ENCODE measurements around the gene PDE8A. TPM values are rescaled to one million over a fixed set of nuclear protein-coding genes. Genes with fewer than 3 reads are reported as not detected.

PDE8A gene
- total RNA-seq, 2 experiments from 2014 or later = 28.3 to 32.3 TPM

DNA sequence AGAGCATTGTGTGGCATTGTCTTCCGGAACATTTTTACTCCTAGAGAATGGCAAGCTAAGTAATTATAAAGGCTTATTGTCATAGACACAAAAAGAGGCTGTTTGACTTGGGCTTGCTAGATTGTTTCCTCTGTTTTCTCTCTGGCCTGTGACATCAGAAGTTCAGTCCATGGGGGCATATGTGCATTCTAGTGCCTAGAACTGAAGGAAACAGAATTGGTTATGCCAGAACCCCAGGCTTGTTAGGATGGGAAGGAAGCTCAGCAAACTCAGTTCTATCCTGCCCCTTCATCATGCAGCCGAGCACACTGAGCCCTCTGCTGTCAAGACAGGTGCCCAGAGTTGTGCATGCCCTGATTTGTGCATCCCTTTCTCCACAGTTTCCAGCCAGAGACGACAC lies 131.3 kb downstream of the PDE8A start:
- H3K4me3 ChIP-seq (ENCODE audit: low read depth, low read length, poor library complexity, severe bottlenecking) = no peak overlapping the region
- H3K36me3 ChIP-seq (ENCODE audit: insufficient read depth, low read length) = no peaks in the 10 kb centered on the region
- intact Hi-C loops (cut with micrococcal nuclease; ENCODE audit: unreplicated experiment) = no loop called here
- ChIA-PET CTCF (ENCODE audit: unreplicated experiment) (no interaction called here), POLR2A (interaction anchor here (0.6 kb wide), 1 partner anchor 257 kb away, joined by 6 read pairs; no protein-coding TSS in a partner anchor)
- no peaks in the 10 kb centered on the region for H3K9me3 ChIP-seq (ENCODE audit: low read length)
- H3K4me1 ChIP-seq (ENCODE audit: insufficient read depth, low read length, poor library complexity, severe bottlenecking) = no peaks in the 10 kb centered on the region
- no peaks in the 10 kb centered on the region for H3K79me2 ChIP-seq (ENCODE audit: insufficient read depth, low read depth, low read length)
- H4K20me1 ChIP-seq (ENCODE audit: insufficient read depth, low read length) = no peaks in the 10 kb centered on the region
- H3K4me2 ChIP-seq (ENCODE audit: low read length) = no peak overlapping the region
- TF ChIP-seq EZH2phosphoT487 (IDR thresholded peaks at IDR 0.05; ENCODE audit: borderline replicate concordance, low read depth, low read length) = no peak
- TF ChIP-seq, protein P1, sequence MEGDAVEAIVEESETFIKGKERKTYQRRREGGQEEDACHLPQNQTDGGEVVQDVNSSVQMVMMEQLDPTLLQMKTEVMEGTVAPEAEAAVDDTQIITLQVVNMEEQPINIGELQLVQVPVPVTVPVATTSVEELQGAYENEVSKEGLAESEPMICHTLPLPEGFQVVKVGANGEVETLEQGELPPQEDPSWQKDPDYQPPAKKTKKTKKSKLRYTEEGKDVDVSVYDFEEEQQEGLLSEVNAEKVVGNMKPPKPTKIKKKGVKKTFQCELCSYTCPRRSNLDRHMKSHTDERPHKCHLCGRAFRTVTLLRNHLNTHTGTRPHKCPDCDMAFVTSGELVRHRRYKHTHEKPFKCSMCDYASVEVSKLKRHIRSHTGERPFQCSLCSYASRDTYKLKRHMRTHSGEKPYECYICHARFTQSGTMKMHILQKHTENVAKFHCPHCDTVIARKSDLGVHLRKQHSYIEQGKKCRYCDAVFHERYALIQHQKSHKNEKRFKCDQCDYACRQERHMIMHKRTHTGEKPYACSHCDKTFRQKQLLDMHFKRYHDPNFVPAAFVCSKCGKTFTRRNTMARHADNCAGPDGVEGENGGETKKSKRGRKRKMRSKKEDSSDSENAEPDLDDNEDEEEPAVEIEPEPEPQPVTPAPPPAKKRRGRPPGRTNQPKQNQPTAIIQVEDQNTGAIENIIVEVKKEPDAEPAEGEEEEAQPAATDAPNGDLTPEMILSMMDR (conservative IDR thresholded peaks at IDR 0.05; ENCODE audit: low read length) = no peak
- H3K9me2 ChIP-seq (ENCODE audit: insufficient read depth, low read length) = no peaks in the 10 kb centered on the region
- no peak overlapping the region for H2AFZ ChIP-seq (ENCODE audit: low read length)
- DNase-seq (ENCODE audit: low spot score) = no peak
- BruUV-seq (replicated peaks) = no TSS peak
- H3K27ac ChIP-seq (ENCODE audit: low read depth, low read length, poor library complexity, severe bottlenecking) = no peak overlapping the region

DNA sequence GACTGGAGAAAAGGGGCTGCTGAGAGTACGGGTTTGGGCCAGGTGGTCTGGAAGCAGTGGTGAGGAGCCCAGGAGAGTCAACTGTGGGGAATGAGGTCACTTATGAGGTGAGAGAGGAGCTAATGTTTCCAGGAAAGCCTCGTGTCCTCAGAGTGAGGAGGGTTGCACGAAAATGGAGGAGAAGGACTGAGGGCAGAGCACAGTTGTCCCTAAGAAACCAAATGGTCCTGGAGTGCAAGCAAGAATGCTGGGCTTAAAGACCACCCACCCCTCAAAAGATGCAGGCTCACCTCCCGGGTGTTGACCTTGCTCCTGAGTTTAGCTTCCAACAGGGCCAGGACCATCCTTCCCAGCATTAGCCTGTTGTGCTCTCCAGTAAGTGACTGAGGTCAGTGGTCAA lies 133.2 kb downstream of the PDE8A start:
- no peak for DNase-seq (ENCODE audit: low spot score)
- Histone ChIP-seq H3K27ac (ENCODE audit: low read depth, low read length, poor library complexity, severe bottlenecking) (no peak overlapping the region), H3K4me1 (ENCODE audit: insufficient read depth, low read length, poor library complexity, severe bottlenecking) (no peaks in the 10 kb centered on the region), H3K9me2 (ENCODE audit: insufficient read depth, low read length) (no peaks in the 10 kb centered on the region), H3K4me3 (ENCODE audit: low read depth, low read length, poor library complexity, severe bottlenecking) (no peak overlapping the region), H3K9me3 (ENCODE audit: low read length) (no peaks in the 10 kb centered on the region), H3K79me2 (ENCODE audit: insufficient read depth, low read depth, low read length) (no peaks in the 10 kb centered on the region), H4K20me1 (ENCODE audit: insufficient read depth, low read length) (no peaks in the 10 kb centered on the region), H2AFZ (ENCODE audit: low read length) (no peak overlapping the region), H3K4me2 (ENCODE audit: low read length) (no peak overlapping the region), H3K36me3 (ENCODE audit: insufficient read depth, low read length) (no peaks in the 10 kb centered on the region)
- no TSS peak for BruUV-seq (replicated peaks)
- ChIA-PET POLR2A (no interaction called here), CTCF (ENCODE audit: unreplicated experiment) (no interaction called here)
- intact Hi-C loops (cut with micrococcal nuclease; ENCODE audit: unreplicated experiment) = no loop called here
- TF ChIP-seq EZH2phosphoT487 (IDR thresholded peaks at IDR 0.05; ENCODE audit: borderline replicate concordance, low read depth, low read length) = no peak
- TF ChIP-seq, protein P1 (conservative IDR thresholded peaks at IDR 0.05; ENCODE audit: low read length) = no peak

DNA sequence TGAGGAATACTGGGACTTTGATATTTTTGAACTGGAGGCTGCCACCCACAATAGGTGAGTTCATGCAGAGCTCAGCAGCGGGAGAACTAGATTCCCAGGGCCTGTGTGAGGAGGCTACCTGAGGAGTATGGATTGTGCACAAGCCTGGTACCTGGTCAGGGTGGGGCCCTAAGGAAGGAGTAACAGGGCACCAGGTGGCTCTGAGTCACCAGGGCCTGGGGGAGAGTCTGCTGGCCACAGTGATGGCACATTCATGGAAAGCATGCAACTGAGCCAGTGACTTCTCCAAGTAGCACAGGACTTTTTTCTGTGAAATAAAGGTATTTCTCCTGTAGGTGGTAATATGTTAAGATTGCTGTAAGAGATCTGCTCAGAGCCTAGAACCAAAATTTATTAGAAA lies 134.4 kb downstream of the PDE8A start:
- no peak overlapping the region for H2AFZ ChIP-seq (ENCODE audit: low read length)
- no peaks in the 10 kb centered on the region for H3K9me2 ChIP-seq (ENCODE audit: insufficient read depth, low read length)
- H3K79me2 ChIP-seq (ENCODE audit: insufficient read depth, low read depth, low read length) = no peaks in the 10 kb centered on the region
- no peak overlapping the region for H3K4me2 ChIP-seq (ENCODE audit: low read length)
- no peaks in the 10 kb centered on the region for H3K4me1 ChIP-seq (ENCODE audit: insufficient read depth, low read length, poor library complexity, severe bottlenecking)
- no peaks in the 10 kb centered on the region for H4K20me1 ChIP-seq (ENCODE audit: insufficient read depth, low read length)
- no peaks in the 10 kb centered on the region for H3K9me3 ChIP-seq (ENCODE audit: low read length)
- intact Hi-C loops (cut with micrococcal nuclease; ENCODE audit: unreplicated experiment) = no loop called here
- no peak overlapping the region for H3K4me3 ChIP-seq (ENCODE audit: low read depth, low read length, poor library complexity, severe bottlenecking)
- H3K36me3 ChIP-seq (ENCODE audit: insufficient read depth, low read length) = no peaks in the 10 kb centered on the region
- ChIA-PET CTCF (ENCODE audit: unreplicated experiment) (no interaction called here), POLR2A (interaction anchor here (0.6 kb wide), 1 partner anchor 1121 kb away, joined by 5 read pairs; no protein-coding TSS in a partner anchor)
- TF ChIP-seq, protein P1 (conservative IDR thresholded peaks at IDR 0.05; ENCODE audit: low read length) = no peak
- no peak for TF ChIP-seq EZH2phosphoT487 (IDR thresholded peaks at IDR 0.05; ENCODE audit: borderline replicate concordance, low read depth, low read length)
- BruUV-seq (replicated peaks) = no TSS peak
- H3K27ac ChIP-seq (ENCODE audit: low read depth, low read length, poor library complexity, severe bottlenecking) = no peak overlapping the region
- DNase-seq (ENCODE audit: low spot score) = no peak
